Fibroblast of pulmonary artery (primary cell): ENCODE results near the gene TNS2.
A peak's percentile ranks its signal among the peaks of the same experiment; 100 is the strongest.

Experiments used
- DNase-seq: peaks from one replicate; pipeline ENCODE4 v3.0.0-alpha.2; 2010; ENCODE audit warnings: low read depth
- H3K4me3 ChIP-seq: replicated peaks from 2 replicates; pipeline ENCODE4 v1.5.1; 2011; ENCODE audit warnings: low read depth, mild to moderate bottlenecking, control low read depth, low read length, moderate library complexity
- CTCF ChIP-seq: IDR thresholded peaks from 2 replicates; pipeline ENCODE4 v1.5.1; 2011; ENCODE audit warnings: mild to moderate bottlenecking, control low read depth, low read length, inconsistent platforms; ENCODE audit errors: missing control alignments

Gene TNS2

GRCh38 chr12:53062977-53063707 lies 13.3 kb downstream of the TNS2 start:
- H3K4me3 ChIP-seq = no peak overlapping the region
- no peak for DNase-seq
- no peak for TF ChIP-seq CTCF

DNA sequence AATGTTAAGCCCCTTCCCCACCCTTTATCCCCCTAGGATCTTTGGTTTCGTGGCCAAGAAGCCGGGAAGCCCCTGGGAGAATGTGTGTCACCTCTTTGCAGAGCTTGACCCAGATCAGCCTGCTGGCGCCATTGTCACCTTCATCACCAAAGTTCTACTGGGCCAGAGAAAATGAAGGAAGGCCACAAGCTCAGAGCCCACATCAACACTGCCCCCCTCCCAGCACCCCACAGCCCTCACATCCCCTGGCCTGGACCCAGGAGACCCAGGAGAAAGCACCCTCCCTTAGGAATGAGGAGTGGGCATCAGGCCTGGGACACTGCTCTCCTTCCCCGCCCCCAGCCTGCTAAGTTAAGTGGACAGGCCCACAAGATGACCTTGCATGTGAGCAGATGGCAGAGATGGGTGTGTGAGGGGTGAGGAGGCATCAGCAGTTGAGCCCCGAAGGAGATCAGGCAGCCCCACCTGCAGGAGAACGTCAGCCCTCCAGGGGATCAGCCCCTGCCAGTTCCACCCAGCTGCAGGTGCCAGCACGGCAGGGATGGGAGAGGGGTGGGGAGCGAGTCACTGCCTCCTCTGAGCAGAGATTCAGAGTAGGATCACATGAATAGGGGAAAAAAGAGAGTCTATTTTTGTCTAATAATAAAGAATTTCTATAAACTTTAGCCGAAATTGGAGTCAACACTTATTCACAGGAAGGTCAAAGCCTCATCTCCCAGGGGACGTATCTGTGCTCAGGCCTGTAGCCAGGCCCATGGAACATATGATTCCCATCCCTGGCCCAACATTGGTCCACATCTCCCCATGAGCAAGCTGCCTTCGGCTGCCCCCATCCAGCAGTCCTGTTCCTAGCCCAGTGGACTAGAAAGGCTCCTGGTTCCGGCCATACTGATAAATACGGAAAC lies 14.1 kb downstream of the TNS2 start:
- DNase-seq = peak; percentile 61
- TF ChIP-seq CTCF = no peak
- no peak overlapping the region for H3K4me3 ChIP-seq

DNA sequence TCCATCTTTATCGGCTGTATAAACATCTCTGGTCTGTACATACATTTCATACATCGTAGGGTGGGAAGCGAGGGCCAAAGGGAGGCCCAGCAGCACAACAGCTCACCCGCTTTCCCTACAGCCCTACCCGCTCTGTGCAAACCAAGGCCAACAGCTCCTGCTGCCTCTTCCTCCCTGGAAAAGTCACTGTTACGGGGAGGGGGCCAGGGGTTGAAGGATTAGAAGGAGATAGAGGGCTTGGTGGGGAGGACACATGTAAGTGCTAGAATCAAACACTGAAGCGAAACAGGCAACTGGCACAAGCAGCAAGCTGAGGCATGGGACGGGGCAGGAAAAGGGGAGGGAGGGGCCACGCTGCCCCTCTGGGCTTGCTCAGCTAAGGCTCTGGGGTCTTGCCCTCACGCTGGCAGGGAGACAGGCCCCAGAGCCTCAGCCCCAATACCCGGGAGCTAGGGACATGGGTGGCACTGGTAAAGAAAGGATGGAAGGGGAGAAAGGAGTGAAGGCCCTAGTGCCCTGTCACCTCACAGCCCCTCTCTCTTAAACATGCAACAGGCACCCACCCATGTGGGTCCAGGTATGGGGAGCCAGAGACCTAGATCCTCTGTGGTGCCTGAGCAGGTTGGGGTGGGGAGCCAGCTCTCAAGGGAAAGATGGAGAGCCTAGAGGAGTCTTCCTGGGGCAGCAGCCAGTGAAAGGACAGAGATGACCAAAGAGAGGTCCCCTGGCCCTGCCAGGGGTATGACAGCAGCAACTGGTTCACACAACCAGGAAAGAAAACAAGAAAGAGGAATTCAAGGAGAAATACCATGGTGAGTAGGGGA lies 15.0 kb downstream of the TNS2 start:
- TF ChIP-seq CTCF = no peak
- no peak for DNase-seq
- H3K4me3 ChIP-seq = no peak overlapping the region

- DNase-seq = no peak
- H3K4me3 ChIP-seq = no peak overlapping the region
- TF ChIP-seq CTCF = no peak
Measured at GRCh38 chr12:53065470-53065869, 15.6 kb downstream of the TNS2 start.

GRCh38 chr12:53065975-53066931 lies 16.4 kb downstream of the TNS2 start:
- no peak overlapping the region for H3K4me3 ChIP-seq
- peak; percentile 87 for DNase-seq
- TF ChIP-seq CTCF = peak; percentile 78
